Heart left ventricle (tissue), 16 donors: ENCODE results near the gene TSC22D3. TPM values are rescaled to one million over a fixed set of nuclear protein-coding genes. Genes with fewer than 3 reads are reported as not detected.
"Not testable (repeated sequence)": the region's sequence is repeated elsewhere in the genome, so short reads cannot be mapped to it uniquely, and the experiment has no call there.

Experiments
- ATAC-seq, 4 donors: fragments of 200-7000 bp; cut with Tn5 transposase; one replicate each; pipeline ENCODE4 v1.9.1; 2020 to 2022; ENCODE audit warnings: moderate library complexity in 4 of 4, mild to moderate bottlenecking in 3 of 4, moderate number of reproducible peaks in 1 of 4
- DNase-seq, 5 donors: peaks; one replicate each; pipeline ENCODE4 v3.0.0-alpha.2; 2020
- H3K27ac ChIP-seq, 12 donors: fragments of 200-600 bp; sonication (generic) in 4 of 12; one replicate each; pipeline versions ENCODE4 v1.5.0 to v1.8.0; 2016 to 2022; ENCODE audit warnings: mild to moderate bottlenecking in 2 of 12
- H3K27me3 ChIP-seq, 9 donors: fragments of 200-600 bp; sonication (generic) in 2 of 9; one replicate each; pipeline versions ENCODE4 v1.5.1 to v1.8.0; 2016 to 2022; ENCODE audit warnings: mild to moderate bottlenecking in 3 of 9
- H3K36me3 ChIP-seq, 9 donors: fragments of 200-600 bp; sonication (generic) in 2 of 9; one replicate each; pipeline versions ENCODE4 v1.5.0 to v1.8.0; 2018 to 2022; ENCODE audit warnings: mild to moderate bottlenecking in 2 of 9
- H3K4me1 ChIP-seq, 12 donors: fragments of 200-600 bp; sonication (generic) in 4 of 12; one replicate each; pipeline versions ENCODE4 v1.5.0 to v1.8.0; 2016 to 2022; ENCODE audit warnings: mild to moderate bottlenecking in 3 of 12
- H3K4me3 ChIP-seq, 12 donors: fragments of 200-600 bp; sonication (generic) in 4 of 12; one replicate each; pipeline versions ENCODE4 v1.5.0 to v1.8.0; 2017 to 2022; ENCODE audit warnings: mild to moderate bottlenecking in 9 of 12, moderate library complexity in 4 of 12
- H3K9me3 ChIP-seq, 12 donors: fragments of 200-600 bp; sonication (generic) in 4 of 12; one replicate each; pipeline versions ENCODE4 v1.5.0 to v1.8.0; 2016 to 2022; ENCODE audit warnings: mild to moderate bottlenecking in 1 of 12
- POLR2A ChIP-seq, 2 donors: fragments of 450-650 bp; IDR thresholded peaks; one replicate each; pipeline ENCODE4 v1.6.1; 2017; ENCODE audit warnings: antibody characterized with exemption in 2 of 2, mild to moderate bottlenecking in 2 of 2, moderate library complexity in 2 of 2
- WGBS, 4 donors: extraction: QIAGEN DNeasy Blood & Tissue Kit in 2 of 4; methylation state at CpG; one replicate each; pipeline versions ENCODE4 v1.1.5 to v1.1.7; 2013 to 2018; 5-methylcytosine and 5-hydroxymethylcytosine counted together
- intact Hi-C, 10 donors: fragments of 100-400 bp; cut with DNase I; formaldehyde crosslinking; loops; one replicate each; pipeline versions ENCODE4 v1.11.1 to v1.14.2; 2022
- polyA plus RNA-seq, 2 donors: library from polyadenylated mRNA; stranded (reverse); fragments of 200-250 nt; gene quantifications; one replicate each; pipeline ENCODE4 v1.2.3, GENCODE V29; 2013
- total RNA-seq, 9 donors: library from RNA; depleted of rRNA in 2 of 9; stranded (reverse); fragments of >200 nt in 2 of 9; fragmentation: NEBNext Ultra II Directional in 3 of 9; extraction: Animal tissue kit (Norgen Biotek cat#: 25700) in 3 of 9; gene quantifications; one replicate each; pipeline versions ENCODE4 v1.1.0 to v1.2.4, GENCODE V29; 2016 to 2023
- TF ChIP-seq, protein P1 (sequence below), 12 donors: fragments of 200-600 bp; sonication (generic) in 4 of 12; IDR thresholded peaks; one replicate each; pipeline versions ENCODE4 v1.5.0 to v1.8.0; 2018 to 2022; ENCODE audit warnings: antibody characterized with exemption in 12 of 12, mild to moderate bottlenecking in 5 of 12
- donor health status: ischemic (EF 13 %, LVEDD 7.1; RV severe dilation, severe dysfunction).
- donor health status: healthy with polysubstance abuse.
- donor health status: DM: no; HTN: yes; CAD: no.
- donor health status: DM: no; HTN: no; CAD: no.
- donor health status: ischemic (EF 25% LVEDD 6.9; RV normal size, moderate dysfunction).
- donor health status: ischemic (EF 25% LVEDD 5.7; RV mildly dilated, moderate dysfunction).
- donor health status: healthy.
- donor health status: DM: yes; HTN: yes; CAD: no.
- donor health status: ischemic (EF 35%, LVEDD 5.7; RV mildly dilated, moderate dysfunction).
- donor health status: nonischemic (EF 11% LVEDD 7.7; RV severe dilation, severe dysfunction).
- donor health status: DM: yes; HTN: yes; CAD: no.
- donor health status: PGD.
- donor health status: ischemic (EF 29% LVEDD 5.4; RV normal size, mild dysfunction).
- donor health status: nonischemic (EF 23%, LVEDD 6.1; RV moderate dilation, normal function).

TSC22D3 gene
- total and polyA plus RNA-seq, 11 donors, result 28.0 to 145 (median 33.9) TPM

DNA sequence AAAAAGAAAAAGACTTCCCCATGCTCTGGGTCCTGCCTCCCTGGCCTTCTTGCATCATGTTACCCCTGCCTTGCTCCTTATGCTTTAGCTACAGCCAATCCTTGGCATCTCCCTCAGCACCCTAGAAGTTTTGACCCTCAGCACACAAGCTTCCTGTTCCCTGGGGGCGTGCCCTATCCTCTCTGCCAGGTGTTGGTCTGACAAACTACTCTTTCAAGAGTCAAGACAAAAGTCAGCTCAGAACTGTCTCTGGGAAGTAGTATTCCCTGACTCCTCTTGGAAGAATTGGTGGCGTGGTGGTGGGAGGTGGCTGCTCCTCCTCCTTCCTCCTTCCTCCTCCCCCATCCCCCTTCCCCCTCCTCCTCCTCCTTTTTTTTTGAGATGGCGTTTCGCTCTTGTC, 106.3 kb downstream of the TSC22D3 start:
- 43 to 63% (median 56%) methylated on average over 4 of the region's 4 CpGs for WGBS, 4 donors
- H3K9me3 ChIP-seq, result no peaks in the 10 kb centered on the region
- intact Hi-C loops, result no loop called here
- TF ChIP-seq POLR2A (IDR thresholded peaks at IDR 0.05), result no peak
- TF ChIP-seq, protein P1, sequence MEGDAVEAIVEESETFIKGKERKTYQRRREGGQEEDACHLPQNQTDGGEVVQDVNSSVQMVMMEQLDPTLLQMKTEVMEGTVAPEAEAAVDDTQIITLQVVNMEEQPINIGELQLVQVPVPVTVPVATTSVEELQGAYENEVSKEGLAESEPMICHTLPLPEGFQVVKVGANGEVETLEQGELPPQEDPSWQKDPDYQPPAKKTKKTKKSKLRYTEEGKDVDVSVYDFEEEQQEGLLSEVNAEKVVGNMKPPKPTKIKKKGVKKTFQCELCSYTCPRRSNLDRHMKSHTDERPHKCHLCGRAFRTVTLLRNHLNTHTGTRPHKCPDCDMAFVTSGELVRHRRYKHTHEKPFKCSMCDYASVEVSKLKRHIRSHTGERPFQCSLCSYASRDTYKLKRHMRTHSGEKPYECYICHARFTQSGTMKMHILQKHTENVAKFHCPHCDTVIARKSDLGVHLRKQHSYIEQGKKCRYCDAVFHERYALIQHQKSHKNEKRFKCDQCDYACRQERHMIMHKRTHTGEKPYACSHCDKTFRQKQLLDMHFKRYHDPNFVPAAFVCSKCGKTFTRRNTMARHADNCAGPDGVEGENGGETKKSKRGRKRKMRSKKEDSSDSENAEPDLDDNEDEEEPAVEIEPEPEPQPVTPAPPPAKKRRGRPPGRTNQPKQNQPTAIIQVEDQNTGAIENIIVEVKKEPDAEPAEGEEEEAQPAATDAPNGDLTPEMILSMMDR (IDR thresholded peaks at IDR 0.05), result no peak
- no peak overlapping the region for H3K27ac ChIP-seq
- H3K4me3 ChIP-seq, result no peak overlapping the region
- ATAC-seq (no peak), DNase-seq (no peak)
- no peaks in the 10 kb centered on the region for H3K36me3 ChIP-seq
- H3K4me1 ChIP-seq, result peaks cover 0 to 22% (median 10%) of the 10 kb centered on the region in 12 donors
- H3K27me3 ChIP-seq, result peaks cover 0 to 13% (median 0%) of the 10 kb centered on the region in 9 donors

DNA sequence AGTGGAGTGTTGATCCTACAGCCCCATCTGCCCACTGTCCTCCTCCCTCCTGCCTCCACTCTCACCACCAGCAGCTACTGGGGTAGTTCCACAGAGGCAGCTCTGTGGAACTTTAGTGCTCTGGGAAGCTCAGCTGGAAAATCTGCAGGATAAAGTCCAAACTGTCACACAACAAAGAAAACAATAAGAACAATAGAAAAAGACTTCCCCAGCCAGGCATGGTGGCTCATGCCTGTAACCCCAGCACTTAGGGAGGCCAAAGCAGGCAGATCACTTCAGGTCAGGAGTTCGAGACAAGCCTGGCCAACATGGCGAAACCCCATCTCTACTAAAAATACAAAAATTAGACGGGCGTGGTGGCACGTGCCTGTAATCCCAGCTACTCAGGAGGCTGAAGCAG, 106.9 kb downstream of the TSC22D3 start:
- H3K9me3 ChIP-seq, ATAC-seq, DNase-seq, H3K4me3 ChIP-seq, H3K27ac ChIP-seq, intact Hi-C loops, H3K36me3 ChIP-seq: not testable (repeated sequence)
- WGBS, 4 donors, result 63 to 88% (median 82%) methylated on average over 5 of the region's 5 CpGs
- Histone ChIP-seq H3K4me1 (peaks cover 0 to 19% (median 8%) of the 10 kb centered on the region in 12 donors), H3K27me3 (peaks cover 0 to 13% (median 0%) of the 10 kb centered on the region in 9 donors)

DNA sequence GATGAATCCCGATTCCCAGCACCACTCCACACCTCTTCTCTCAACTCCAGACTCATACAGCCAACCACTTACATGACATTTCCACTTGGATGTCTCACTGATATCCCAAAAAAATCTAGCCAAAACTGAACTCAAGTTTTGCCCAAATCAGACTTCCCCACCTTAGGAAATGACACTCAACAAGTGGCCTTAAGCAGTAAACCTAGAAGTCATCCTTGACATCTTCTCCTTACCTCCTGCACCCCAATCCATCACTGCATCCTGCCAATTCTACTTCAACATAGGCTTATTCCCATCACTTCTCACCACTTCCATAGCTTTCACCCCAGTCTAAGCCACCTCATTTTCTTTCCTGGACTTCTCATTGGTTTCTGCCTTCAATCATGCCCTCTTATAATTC, 108.2 kb downstream of the TSC22D3 start:
- ATAC-seq, result no peak

DNA sequence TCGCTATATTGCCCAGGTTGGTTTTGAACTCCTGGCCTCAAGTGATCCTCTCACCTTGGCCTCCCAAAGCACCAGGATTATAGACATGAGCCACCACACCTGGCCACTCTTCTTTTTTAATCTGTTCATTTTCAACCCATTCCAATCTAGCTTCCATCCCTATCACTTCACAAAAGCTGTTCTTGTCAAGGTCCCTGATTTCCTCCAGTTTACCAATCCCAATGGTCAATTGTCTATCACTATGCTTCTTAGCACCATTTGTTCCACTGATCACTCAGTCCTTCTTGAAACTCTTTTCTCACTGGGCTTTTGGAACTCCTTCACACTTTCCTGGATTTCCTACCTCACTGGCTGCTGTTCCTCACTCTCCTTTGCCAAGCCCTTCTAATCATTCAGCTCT, 108.7 kb downstream of the TSC22D3 start:
- no peak overlapping the region for H3K4me3 ChIP-seq
- TF ChIP-seq, protein P1 (IDR thresholded peaks at IDR 0.05), result no peak
- no peak for TF ChIP-seq POLR2A (IDR thresholded peaks at IDR 0.05)
- H3K27ac ChIP-seq, result no peak overlapping the region
- 83 to 96% (median 86%) methylated on average over 1 of the region's 1 CpG for WGBS, 4 donors
- DNase-seq, result no peak
- H3K27me3 ChIP-seq, result peaks cover 0 to 13% (median 0%) of the 10 kb centered on the region in 9 donors
- H3K36me3 ChIP-seq, result no peaks in the 10 kb centered on the region
- peaks cover 0 to 9% (median 0%) of the 10 kb centered on the region in 12 donors for H3K4me1 ChIP-seq
- no peak for ATAC-seq
- no peaks in the 10 kb centered on the region for H3K9me3 ChIP-seq
- intact Hi-C loops, result no loop called here

More for the DNA sequence above, 108.2 kb downstream of the TSC22D3 start:
- WGBS, 4 donors, result 56 to 98% (median 75%) methylated on average over 1 of the region's 1 CpG
- no peak for DNase-seq
- TF ChIP-seq POLR2A (IDR thresholded peaks at IDR 0.05), result no peak
- TF ChIP-seq, protein P1 (IDR thresholded peaks at IDR 0.05), result no peak
- intact Hi-C loops, result no loop called here
- Histone ChIP-seq H3K4me1 (peaks cover 0 to 9% (median 0%) of the 10 kb centered on the region in 12 donors), H3K36me3 (no peaks in the 10 kb centered on the region), H3K27ac (no peak overlapping the region), H3K4me3 (no peak overlapping the region), H3K9me3 (no peaks in the 10 kb centered on the region), H3K27me3 (peaks cover 0 to 13% (median 0%) of the 10 kb centered on the region in 9 donors)

Other genes with a start within 250 kb of the TSC22D3 start
- gene PRPS1, start 147.3 kb downstream of the TSC22D3 start, total RNA-seq, result 10 to 100 TPM; 19.4 to 32.0 (median 25.0) TPM
- 10 to 100 TPM in 1 of 2 donors, 1 to 10 TPM in 1; 7.2 to 41.0 TPM for gene PRPS1, start 147.3 kb downstream of the TSC22D3 start, polyA plus RNA-seq
- not detected for gene NCBP2L, start 1.9 kb upstream of the TSC22D3 start, total RNA-seq
- gene NCBP2L, start 1.9 kb upstream of the TSC22D3 start, polyA plus RNA-seq, result not detected
- 10 to 100 TPM in 1 of 9 donors, 1 to 10 TPM in 8; 2.9 to 16.2 (median 6.2) TPM for gene MID2, start 50.1 kb upstream of the TSC22D3 start, total RNA-seq
- 1 to 10 TPM in 1 of 2 donors, under 1 TPM in 1; 0.53 to 2.1 TPM for gene MID2, start 50.1 kb upstream of the TSC22D3 start, polyA plus RNA-seq
- not detected for gene TEX13B, start 206.6 kb upstream of the TSC22D3 start, total RNA-seq
- gene TEX13B, start 206.6 kb upstream of the TSC22D3 start, polyA plus RNA-seq, result not detected